ENCODE results near the gene FCER1G.

- TF ChIP-seq CTCF (IDR thresholded peaks at IDR 0.05) (no peak), POLR2A (IDR thresholded peaks at IDR 0.05) (no peak)
Measured at GRCh38 chr1:161168906-161169305, 46.2 kb upstream of the FCER1G start.
